Stimulated activated CD8-positive, alpha-beta memory T cell treated with anti-CD3 and anti-CD28 coated beads, Interleukin-12 subunit alpha, Interleukin-12 subunit beta, amount 100 ng/mL, for 4 hours (primary cell): ENCODE data around the gene LYPD3.
"Not testable (repeated sequence)": the region's sequence is repeated elsewhere in the genome, so short reads cannot be mapped to it uniquely, and the experiment has no call there.

Source experiments
- DNase-seq: peaks from one replicate; pipeline ENCODE4 v3.0.0-alpha.2; 2020; ENCODE audit warnings: low read depth

LYPD3 gene

DNA sequence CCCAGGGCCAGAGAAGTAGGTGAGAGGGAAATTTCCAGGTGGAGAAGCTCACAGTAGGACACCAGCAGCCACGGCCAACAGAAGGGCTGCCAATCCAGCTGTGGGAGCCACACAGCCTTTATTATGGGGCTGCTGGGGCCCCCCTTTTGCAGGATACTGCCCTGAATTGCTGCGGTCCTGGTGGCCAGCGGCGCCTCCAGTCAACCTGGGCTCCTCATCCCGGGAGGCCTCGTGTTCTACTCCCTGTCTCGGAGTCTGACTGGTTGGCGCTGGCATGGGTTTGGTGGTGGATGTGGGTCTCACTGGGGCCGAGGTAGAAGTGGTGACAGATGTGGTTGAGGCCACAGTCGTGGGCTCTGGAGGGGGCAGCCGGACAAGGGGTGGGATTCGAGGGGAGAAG is 4.1 kb downstream of the LYPD3 start:
- DNase-seq: no peak

DNA sequence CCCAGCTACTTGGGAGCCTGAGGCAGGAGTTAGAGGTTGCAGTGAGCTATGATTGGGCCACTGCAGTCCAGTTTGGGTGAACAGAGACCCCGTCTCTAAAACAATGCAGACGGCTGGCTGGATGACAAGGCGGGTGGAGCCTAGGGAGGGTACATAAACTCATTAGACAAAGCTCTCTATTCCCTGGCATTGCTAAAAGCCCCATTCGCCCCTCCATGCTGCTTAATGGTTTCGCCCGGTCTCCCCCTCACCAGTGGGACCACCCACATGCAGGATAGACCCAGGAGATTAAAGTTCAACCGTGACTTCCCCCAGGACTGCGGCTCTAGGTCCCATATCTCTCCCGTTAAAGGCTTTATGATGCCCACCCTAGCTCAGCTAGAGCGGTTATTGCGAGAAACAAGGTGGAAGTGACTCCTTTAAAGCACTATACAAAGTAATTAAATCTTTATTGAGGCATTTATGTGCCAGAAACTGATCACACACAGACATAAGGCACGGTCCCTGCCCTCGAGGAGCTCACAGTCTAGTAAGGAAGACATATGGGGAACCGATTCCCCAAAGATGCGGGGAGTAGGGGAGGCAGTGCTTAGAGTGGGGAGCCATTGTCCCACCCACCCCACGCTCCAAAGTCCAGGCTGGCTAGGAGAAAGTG is 4.9 kb downstream of the LYPD3 start:
- no peak for DNase-seq

DNA sequence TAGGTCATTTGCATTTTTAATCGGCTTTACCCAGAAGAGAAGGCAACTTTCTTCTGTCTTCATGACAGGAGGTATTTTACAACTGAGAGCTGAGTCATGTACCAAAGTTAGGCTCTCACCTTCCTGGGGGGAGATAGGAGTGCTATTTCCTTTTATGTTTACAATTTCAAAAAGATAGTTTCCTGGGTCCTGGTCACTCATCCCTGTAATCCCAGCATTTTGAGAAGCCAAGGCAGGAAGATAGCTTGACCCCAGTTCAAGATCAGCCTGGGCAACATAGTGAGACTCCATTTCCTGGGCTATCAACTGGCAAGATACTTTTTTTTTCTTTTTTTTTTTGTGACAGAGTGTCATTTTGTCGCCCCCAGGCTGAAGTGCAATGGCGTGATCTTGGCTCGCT is 7.6 kb downstream of the LYPD3 start:
- DNase-seq: no peak

DNA sequence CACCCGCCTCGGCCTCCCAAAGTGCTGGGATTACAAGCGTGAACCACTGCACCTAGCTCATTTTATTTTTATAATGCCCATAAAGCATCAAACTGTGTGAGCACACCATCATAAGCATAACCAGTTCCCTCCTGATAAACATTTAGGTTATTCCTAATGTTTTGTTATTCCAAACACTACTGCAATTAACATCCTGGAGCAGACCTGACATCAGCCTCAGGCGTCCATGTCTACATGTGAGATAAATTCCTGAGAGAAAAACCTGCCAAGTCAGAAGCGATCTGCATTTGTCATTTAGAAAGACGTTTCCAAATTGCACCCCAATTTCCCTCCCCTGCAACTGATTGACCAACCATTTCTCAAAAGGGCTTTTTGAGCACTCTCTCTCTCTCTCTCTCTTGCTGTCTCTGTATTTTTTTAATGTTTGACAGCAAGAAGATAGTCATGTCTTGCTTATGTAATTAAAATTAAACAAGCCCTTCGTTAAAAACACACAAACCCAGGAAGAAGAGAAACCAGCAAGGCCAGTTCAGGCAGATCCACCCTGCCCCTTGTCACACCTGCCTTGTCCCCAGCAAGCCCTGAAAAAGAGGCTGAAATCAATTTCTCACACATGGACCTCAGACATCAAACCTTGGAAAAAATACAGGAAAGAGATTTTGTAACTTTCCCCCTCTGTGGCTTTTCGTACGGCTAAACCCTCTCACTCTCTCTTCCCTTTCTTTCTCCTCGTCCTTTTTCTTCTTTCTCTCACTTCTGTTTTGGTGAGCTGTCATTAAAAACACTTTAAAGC is 9.9 kb downstream of the LYPD3 start:
- DNase-seq: no peak

DNA sequence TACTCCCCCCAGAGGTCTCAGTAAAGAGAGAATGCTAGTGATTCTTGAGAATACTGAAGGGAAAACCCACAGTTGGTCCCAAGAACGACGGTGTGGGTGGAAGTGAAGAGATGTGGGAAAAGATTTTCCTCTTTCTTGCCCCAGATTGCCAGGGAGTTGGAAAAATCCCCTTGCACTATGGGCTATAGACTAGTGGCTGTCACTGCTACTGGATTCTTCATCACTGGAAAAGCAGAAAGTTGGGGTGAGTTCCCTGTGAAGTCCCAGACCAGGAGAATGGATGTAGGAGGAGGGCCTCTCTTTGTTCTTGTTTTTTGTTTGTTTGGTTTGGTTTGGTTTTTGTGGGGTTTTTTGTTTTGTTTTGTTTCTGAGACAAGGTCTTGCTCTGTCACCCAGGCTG is 11.4 kb downstream of the LYPD3 start:
- no peak for DNase-seq

DNA sequence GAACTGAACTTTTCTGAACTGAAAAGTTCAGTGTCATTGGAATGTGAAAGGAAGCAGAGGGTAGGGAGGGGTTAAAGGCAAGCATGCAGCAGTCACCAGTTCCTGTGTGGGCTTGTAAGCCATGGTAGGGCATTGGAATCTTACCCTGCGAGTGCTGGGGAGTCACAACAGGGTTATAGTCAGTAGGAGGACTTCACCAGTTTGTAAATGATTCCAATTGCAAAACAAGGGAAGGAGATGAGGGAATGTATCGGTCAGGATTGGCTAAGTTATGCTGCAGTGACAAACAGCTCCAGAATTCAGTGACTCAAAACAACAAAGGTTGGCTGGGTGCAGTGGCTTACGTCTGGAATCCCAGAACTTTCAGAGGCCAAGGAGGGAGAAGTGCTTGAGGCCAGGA is 12.8 kb downstream of the LYPD3 start:
- DNase-seq: no peak

DNA sequence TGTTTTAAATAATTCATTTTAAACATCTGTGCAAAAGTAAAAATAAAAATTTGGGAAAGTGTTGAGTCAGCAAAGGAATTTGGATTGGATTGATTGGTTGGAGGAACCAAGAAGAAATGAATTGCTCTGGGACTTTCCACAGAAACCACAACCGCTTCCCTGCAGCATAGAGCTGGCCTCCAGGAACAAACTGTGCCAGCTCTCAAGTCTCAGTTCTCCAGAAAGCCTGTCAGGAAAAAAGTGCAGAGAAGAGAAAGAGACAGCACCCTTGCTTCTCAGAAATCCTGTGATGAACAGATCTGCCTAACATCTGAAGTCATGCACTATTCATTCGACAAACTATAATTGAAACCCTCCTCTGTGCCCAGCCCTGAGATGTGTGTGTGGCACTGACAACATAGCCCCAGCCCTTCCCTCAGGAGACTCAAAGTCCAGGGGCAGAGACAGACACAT is 14.8 kb downstream of the LYPD3 start:
- DNase-seq: no peak

DNA sequence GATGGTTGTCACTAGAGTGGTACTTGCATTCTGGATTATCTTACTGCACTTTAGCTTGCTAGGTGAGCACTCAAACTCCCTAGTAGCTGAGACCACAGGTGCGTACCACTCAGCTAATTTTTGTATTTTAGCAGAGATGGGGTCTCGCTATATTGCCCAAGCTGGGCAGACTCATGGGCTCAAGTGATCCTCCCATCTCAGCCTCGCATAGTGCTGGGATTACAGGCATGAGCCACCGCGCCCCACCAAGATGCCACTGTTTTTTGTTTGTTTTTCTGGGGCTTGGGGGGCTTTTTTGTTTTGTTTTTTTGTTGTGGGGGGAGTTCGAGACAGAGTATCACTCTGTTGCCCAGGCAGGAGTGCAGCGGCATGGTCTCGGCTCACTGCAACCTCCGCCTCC is 17.8 kb downstream of the LYPD3 start:
- DNase-seq: no peak

DNA sequence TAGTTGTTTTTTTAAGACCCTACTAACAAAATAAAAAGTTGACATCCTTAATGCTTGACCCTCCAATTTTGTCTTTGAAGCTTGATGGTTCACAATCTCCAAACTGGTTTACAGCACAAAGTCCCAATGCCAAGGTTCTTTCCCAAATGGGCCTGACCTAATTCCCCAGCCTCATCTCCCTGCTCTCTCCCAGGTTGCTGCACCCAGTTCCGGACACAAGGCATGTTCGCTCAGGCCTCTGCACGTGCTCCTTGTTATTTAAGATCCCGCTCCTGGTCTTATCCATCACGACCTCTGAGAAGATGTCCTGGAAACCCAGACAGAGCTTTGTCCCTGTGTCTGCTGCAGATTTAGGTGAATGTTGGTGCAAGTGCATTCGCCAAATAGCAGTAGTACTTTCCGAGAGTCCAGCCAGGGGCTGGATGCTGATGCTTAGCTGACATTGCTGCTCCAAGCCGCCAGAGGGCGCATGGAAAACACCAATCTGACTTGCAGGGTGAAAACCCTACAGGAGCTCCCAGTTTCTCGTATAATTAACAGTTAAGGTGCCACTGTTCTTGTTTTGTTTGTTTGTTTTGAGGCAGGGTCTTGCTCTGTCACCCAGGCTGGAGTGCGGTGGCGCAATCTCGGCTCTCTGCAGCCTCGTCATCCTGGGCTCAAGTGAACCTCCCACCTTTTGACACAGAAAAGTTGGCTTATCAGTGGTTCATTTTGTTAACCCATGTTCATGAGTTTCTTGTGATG is 18.5 kb downstream of the LYPD3 start:
- peak; percentile 58 for DNase-seq

DNA sequence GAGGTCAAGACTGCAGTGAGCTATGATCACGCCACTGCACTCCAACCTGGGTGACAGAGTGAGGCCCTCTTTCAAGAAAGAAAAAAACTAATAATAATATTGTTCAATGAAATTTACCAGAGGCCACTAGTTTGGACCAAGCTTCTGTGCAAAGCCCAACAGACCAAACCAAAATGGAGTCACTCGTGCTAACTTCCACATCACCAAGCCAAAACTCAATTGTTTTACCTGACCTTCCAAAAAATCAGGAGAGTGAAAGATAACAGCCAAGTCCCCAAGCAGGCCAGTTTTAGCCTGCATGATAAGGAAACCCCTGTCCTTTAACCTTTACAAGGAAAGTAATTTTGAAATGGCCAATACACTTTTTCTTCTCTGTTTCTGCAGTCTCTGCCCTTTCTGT is 20.0 kb downstream of the LYPD3 start:
- no peak for DNase-seq

DNA sequence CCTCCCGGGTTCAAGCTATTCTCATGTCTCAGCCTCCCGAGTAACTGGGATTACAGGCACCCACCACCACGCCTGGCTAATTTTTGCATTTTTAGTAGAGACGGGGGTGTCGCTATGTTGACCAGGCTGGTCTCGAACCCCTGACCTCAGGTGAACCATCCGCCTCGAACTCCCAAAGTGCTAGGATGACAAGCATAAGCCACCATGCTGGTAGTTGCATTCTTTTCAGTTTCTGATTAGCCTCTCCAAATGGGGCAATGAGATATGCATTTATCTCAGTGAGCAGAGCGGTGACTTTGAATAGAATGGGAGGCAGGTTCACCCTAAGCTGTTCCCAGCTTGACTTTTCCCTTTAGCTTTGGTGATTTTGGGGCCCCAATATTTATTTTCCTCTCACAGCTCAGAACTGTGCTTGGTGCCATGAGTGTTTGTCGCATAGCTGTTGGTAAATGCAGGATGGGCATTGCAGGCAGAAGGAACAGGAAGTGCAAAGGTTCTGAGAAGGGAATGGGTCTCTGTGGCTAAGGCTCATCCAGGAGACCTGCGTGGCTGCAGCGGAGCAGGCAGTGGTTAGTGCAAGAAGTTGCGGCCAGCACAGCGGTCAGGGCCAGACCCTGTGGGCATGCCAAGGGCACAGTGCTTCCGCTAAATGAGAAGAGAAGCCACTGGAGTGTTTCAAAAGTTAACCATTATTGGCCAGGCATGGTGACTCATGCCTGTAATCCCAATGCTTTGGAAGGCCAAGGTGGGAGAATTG is 20.7 kb downstream of the LYPD3 start:
- DNase-seq: no peak

DNA sequence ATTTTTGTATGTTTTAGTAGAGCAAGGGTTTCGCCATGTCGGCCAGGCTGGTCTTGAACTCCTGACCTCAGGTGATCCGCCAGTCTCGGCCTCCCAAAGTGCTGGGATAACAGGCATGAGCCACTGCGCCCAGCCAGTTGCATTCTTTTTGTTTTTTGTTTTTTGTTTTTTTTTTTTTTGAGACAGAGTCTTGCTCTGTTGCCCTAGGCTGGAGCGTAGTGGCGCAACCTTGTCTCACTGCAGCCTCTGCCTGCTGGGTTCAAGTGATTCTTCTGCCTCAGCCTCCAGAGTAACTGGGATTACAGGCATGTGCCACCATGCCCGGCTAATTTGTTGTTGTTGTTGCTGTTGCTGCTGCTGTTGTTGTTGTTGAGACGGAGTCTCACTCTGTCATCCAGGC is 21.3 kb downstream of the LYPD3 start:
- not testable (repeated sequence) for DNase-seq

DNA sequence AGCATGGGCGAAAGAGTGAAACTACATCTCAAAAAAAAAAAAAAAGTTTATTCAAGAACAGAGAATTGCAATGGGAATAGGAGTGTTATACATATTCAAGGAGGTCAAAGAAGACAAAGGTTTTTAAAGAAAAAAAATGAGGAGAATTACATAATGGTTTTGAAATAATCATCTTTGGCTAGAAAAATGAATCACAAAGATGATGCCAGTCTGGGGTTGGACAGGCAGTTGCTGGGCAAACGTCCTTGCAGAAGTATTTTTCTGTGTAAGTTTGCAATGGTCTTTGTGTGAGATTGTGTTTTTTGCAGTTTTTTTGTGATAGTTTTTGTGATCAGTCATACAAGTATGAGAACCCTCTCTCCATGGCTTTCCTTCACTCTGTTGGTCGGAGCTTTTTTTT is 23.7 kb downstream of the LYPD3 start:
- no peak for DNase-seq

DNA sequence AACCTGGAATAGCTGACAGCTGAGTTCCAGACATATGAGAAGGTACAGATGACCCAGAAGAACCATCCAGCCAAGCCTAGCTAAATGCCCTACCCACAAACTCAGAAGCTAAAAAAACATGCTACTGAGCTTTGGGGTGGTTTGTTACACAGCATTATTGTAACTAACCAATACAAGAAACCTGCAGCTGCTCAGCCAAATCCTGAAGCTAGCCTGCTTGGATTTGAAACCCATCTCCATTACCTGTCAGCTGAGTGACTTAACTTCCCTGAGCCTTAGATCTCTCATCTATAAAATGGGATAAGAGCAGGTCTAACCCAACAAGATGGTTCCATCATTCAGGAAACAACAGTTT is 25.7 kb downstream of the LYPD3 start:
- no peak for DNase-seq

DNA sequence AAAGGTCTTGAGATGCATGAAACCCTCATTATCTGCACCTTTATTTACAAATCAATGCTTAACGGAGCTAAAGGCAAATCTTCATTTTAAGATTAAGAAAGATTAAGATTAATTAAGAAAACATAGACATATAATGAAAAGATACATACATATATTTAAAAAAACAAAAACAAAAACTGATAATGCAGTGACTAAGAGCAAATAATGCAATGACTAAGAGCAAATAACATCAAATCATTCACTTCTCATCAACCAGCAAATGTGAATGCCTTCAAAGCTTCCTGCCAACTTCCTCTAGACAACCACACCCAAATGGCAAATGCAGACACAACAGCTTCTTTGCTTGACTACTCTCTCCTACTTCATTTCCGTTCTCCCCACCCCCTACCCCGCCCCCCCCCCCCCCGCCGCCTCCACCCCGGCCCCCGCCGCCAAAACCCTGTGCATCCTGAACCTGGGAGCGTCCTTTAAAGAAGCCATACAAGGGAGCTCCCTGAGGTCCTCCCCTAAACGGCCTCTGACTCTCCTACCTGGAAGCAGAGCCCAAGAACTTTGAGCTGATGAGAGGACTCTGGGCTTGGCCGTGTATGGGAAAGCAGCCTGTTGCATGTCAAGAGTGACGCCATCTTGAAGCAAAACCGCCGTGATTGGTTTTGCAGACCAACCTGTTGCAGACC is 26.2 kb downstream of the LYPD3 start:
- peak; percentile 6 for DNase-seq

DNA sequence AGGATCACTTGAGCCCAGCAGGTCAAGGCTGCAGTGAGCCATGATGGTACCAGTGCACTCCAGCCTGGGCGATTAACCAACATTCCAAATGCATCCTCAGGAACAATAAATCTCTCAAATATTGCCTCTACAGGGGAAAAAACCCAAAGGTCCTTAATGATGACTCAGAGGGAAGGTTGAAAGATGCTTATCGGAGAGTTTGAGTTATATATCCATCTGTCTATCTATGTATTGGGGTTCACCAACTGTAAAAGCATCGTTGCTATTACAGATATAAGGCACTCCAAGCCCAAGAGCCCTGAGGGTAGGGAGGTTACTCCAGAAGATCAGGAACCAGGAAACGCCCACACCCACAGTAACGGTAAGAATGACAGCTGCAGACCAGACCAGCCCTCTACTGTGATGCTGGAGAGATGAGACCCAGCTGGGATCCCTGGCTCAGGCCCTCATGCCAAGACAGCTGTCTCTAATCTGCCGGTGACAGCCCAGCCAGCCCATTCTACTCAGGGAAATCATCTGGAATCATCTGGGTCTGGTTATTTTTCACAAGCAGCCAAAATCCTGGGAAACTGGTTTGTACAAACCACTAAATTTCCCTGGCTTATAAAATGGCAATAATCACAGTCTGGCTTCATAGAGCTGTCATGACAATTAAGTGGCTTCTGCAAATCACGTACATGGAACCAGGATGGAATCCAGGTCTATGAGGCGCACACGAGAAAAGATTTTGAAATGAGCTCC is 26.9 kb downstream of the LYPD3 start:
- no peak for DNase-seq

DNA sequence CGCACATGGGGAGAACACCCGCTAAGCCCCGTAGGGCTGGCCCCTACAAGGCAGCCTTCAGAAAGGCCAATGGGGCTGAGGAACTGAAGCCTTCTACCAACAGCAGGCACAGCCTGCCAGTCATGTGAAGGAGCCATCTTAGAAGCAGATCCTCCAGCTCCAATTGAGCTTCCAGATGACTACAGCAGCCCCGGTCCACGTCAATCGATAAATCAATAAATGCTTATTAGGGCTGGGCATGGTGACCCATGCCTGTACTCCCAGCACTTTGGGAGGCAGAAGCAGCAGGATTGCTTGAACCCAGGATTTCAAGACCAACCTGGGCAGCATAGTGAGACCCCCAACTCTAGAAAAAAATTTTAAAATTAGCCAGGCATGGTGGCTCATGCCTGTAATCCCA is 27.7 kb downstream of the LYPD3 start:
- no peak for DNase-seq

DNA sequence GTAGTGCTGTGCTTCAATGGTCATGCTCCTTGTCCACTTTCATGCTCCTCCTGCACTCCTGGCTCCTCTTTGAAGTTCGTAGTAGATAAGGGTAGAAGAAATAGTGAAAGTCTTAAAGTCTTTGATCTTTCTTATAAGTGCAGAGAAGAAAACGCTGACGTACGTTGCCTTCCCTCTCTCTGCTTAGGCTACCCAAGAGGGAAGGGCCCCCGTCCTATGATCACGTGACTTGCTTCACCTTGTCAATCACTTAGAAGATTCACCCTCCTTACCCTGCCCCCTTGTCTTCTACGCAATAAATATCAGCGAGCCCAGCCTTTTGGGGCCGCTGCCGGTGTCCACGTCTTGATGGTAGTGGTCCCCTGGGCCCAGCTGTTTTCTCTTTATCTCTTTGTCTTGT is 28.1 kb downstream of the LYPD3 start:
- DNase-seq: not testable (repeated sequence)

DNA sequence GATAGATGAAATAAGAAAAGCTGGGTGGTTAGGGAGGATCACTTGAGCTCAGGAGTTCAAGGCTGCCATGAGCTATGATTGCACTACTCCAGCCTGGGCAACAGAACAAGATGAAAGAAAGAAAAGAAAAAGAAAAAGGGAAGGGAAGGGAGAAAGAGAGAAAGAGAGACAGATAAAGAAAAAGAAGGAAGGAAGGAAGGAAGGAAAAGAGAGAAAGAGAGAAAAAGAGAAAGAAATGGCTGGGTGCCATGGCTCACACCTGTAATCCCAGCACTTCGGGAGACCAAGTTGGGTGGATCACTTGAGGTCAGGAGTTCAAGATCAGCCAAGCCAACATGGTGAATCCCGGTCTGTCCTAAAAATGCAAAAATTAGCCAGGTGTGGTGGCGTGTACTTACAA is 29.6 kb downstream of the LYPD3 start:
- DNase-seq: no peak

DNA sequence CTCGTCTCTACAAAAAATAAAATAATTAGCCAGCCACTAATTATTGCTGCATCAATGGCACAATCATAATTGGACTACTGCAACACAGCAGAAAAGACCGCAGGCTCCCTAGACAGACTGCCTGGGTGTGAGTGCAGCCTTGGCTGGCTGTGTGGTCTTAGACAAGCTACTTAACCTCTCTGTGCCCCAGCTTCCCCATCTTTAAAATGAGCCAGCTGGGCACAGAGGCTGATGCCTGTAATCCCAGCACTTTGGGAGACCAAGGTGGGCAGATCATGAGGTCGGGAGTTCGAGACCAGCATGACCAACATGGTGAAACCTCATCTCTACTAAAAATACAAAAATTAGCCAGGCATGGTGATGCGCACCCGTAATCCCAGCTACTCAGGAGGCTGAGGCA is 31.7 kb downstream of the LYPD3 start:
- DNase-seq: no peak

DNA sequence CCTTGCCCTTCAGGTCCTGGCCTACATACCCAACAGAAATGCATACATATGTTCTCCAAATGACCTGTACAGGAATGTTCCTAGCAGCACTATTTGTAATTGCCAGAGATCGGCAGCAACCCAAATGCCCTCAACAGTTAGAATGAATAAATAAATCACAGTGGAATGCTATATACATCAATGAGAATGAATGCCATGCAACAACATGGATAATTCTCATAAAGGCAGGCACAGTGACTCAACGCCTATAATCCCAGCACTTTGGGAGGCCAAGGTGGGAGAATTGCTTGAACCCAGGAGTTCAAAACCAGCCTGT is 32.1 kb downstream of the LYPD3 start:
- no peak for DNase-seq
